SK-N-MC (cell line): ENCODE measurements around the gene RUNX2.

Experiments used
- EZH2 ChIP-seq: fragments of 200-600 bp; sonication (generic); IDR thresholded peaks from one replicate; pipeline ENCODE4 v1.6.1; 2017; ENCODE audit warnings: antibody characterized with exemption
- FOXP2 ChIP-seq: optimal IDR thresholded peaks from 2 replicates; pipeline ENCODE3; 2011; ENCODE audit warnings: mild to moderate bottlenecking, moderate library complexity; ENCODE audit not compliant: insufficient read depth; ENCODE audit errors: extremely low read length, control extremely low read depth
- POLR2AphosphoS5 ChIP-seq: IDR thresholded peaks from 2 replicates; pipeline ENCODE4 v1.6.1; 2012; ENCODE audit warnings: mild to moderate bottlenecking, low read depth, low read length, borderline replicate concordance

GRCh38 chr6:45571159-45571558, 243.0 kb downstream of the RUNX2 start:
- no peak for TF ChIP-seq EZH2
- no peak for TF ChIP-seq POLR2AphosphoS5
- no peak for TF ChIP-seq FOXP2
